GM19240 (cell line): ENCODE measurements around the gene RPL5.
A peak's percentile ranks its signal among the peaks of the same experiment; 100 is the strongest.

Experiments used
- DNase-seq: peaks from one replicate; pipeline ENCODE4 v3.0.0; 2011; ENCODE audit warnings: low spot score; ENCODE audit not compliant: insufficient read length

Gene RPL5

GRCh38 chr1:92854101-92854785 lies 22.4 kb downstream of the RPL5 start:
- no peak for DNase-seq

GRCh38 chr1:92855236-92855635 lies 23.4 kb downstream of the RPL5 start:
- DNase-seq = no peak

GRCh38 chr1:92857817-92858216 lies 26.0 kb downstream of the RPL5 start:
- DNase-seq = no peak

- DNase-seq = peak; percentile 23
Observed at GRCh38 chr1:92858564-92859399, 26.9 kb downstream of the RPL5 start.

- no peak for DNase-seq
Observed at GRCh38 chr1:92859400-92860039, 27.7 kb downstream of the RPL5 start.

- no peak for DNase-seq
Observed at GRCh38 chr1:92862605-92863004, 30.8 kb downstream of the RPL5 start.

GRCh38 chr1:92864131-92864530 lies 32.3 kb downstream of the RPL5 start:
- DNase-seq = no peak

GRCh38 chr1:92870591-92870990 lies 38.8 kb downstream of the RPL5 start:
- no peak for DNase-seq

GRCh38 chr1:92872719-92873118 lies 40.9 kb downstream of the RPL5 start:
- DNase-seq = no peak

- no peak for DNase-seq
Observed at GRCh38 chr1:92874987-92875386, 43.1 kb downstream of the RPL5 start.

- DNase-seq = no peak
Observed at GRCh38 chr1:92876351-92876750, 44.5 kb downstream of the RPL5 start.

- DNase-seq = no peak
Observed at GRCh38 chr1:92877081-92877711, 45.4 kb downstream of the RPL5 start.

GRCh38 chr1:92877792-92878191 lies 46.0 kb downstream of the RPL5 start:
- DNase-seq = no peak

GRCh38 chr1:92879316-92879968 lies 47.6 kb downstream of the RPL5 start:
- DNase-seq = no peak

GRCh38 chr1:92881391-92881790 lies 49.6 kb downstream of the RPL5 start:
- DNase-seq = no peak

GRCh38 chr1:92882819-92883218 lies 51.0 kb downstream of the RPL5 start:
- no peak for DNase-seq

GRCh38 chr1:92883297-92883696 lies 51.5 kb downstream of the RPL5 start:
- DNase-seq = no peak

- no peak for DNase-seq
Observed at GRCh38 chr1:92884195-92884594, 52.4 kb downstream of the RPL5 start.

- no peak for DNase-seq
Observed at GRCh38 chr1:92886886-92887419, 55.1 kb downstream of the RPL5 start.

GRCh38 chr1:92887465-92887864 lies 55.6 kb downstream of the RPL5 start:
- no peak for DNase-seq
